Stimulated activated naive CD4-positive, alpha-beta T cell treated with Interleukin-2 at 50 U/mL for 16 hours (primary cell): ENCODE data around the gene ZWILCH.
"Not testable (repeated sequence)": the region's sequence is repeated elsewhere in the genome, so short reads cannot be mapped to it uniquely, and the experiment has no call there.

ENCODE experiments used
- DNase-seq: peaks from one replicate; lab custom pipeline; 2025; lab: John Stamatoyannopoulos, UW

ZWILCH gene

DNA sequence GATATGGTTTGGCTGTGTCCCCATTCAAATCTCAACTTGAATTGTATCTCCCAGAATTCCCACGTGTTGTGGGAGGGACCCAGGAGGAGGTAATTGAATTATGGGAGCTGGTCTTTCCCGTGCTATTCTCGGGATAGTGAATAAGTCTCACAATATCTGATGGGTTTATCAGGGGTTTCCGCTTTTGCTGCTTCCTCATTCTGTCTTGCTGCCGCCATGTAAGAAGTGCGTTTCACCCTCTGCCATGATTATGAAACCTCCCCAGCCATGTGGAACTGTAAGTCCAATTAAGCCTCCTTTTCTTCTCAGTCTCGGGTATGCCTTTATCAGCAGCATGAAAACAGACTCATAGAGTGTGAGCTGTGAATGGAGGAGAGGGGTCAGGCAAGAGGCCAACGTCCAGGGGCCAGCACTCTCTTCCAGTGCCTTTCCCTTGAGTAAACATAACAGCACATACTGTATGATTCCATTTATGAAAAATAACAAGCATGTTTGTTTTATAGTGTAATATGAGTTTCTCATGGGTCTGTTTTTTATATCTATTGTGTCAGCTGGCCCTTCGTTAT lies 76.9 kb downstream of the ZWILCH start:
- DNase-seq = no peak

DNA sequence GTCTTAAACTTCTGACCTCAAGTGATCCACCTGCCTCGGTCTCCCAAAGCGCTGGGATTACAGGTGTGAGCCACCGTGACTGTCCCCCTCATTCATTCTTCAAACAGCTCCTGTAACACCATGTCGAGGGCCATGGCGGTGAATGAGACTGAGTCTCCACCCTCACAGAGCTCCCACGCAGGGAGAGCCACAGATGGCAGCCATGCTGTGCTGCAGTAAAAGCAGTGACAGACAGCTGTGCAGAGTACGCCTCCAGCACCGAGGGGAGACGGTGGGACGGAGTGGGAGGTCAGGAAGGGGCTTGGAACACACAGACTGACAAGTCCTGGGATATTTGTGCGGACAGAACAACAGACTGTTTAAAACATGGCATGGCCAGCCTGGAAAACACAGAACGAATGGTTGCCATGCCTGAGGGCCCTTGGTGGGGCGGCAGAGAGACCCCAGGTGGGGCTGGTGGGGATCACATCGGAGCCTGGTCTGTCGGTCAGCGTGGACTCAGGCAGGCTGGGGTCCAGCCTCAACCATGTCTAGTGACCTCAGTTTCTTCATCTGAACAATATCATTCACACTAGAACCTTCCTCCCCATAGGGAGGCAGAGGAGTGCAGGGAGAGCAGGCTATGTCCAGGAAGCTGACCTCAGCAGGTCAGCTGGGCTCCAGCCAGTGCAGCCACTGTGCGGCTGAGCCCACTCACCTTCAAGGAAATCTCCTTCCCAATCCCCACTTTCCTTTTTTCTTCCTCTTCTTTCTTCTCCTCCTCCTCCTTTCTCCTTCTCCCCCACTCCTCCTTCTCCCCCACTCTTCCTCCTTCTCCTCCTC lies 81.2 kb downstream of the ZWILCH start:
- DNase-seq = no peak

GRCh38 chr15:66587020-66587419 lies 81.9 kb downstream of the ZWILCH start:
- DNase-seq = no peak

DNA sequence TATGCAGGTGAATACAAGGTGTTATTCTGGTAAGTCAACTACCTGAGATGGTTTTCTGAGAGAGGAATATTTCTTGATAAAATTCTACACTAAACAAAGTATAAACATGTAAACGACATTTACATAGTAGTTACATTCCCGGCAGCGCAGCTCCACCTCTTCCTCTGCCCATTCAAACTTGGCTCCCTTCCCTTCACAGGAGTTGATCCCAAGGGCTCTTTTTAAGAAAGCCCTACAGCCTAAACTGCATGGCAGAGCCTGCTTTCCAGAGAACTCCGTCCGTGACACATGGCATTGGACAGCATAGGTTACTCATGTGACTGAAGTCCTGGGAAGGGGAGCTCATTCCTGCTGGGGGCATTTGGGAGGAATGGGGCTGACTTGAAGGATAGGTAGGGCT lies 82.6 kb downstream of the ZWILCH start:
- no peak for DNase-seq

- no peak for DNase-seq
These were observed 83.4 kb downstream of the ZWILCH start for GRCh38 chr15:66588537-66588936.

- no peak for DNase-seq
These were observed 83.8 kb downstream of the ZWILCH start for GRCh38 chr15:66588971-66589370.

- DNase-seq = not testable (repeated sequence)
These were observed 84.3 kb downstream of the ZWILCH start for GRCh38 chr15:66589429-66589828.

DNA sequence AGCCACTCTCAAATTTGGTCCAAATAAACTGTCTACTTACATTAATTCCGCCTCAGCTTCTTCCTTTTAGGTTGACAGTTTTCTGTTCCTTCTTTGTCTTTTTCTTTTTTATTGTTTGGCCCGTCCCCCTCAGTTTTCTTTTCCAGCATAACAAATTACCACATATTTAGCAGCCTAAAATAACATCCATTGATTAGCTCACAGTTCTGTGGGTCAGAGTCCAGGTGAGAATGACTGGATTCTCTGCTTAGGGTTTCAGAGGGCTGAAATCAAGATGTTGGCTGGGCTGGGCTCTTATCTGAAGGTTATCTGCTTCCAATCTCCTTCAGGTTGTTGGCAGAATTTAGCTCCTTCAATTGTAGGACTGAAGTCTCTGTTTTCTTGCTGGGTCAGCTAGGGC lies 85.3 kb downstream of the ZWILCH start:
- no peak for DNase-seq

- no peak for DNase-seq
These were observed 86.3 kb downstream of the ZWILCH start for GRCh38 chr15:66591322-66591862.

DNA sequence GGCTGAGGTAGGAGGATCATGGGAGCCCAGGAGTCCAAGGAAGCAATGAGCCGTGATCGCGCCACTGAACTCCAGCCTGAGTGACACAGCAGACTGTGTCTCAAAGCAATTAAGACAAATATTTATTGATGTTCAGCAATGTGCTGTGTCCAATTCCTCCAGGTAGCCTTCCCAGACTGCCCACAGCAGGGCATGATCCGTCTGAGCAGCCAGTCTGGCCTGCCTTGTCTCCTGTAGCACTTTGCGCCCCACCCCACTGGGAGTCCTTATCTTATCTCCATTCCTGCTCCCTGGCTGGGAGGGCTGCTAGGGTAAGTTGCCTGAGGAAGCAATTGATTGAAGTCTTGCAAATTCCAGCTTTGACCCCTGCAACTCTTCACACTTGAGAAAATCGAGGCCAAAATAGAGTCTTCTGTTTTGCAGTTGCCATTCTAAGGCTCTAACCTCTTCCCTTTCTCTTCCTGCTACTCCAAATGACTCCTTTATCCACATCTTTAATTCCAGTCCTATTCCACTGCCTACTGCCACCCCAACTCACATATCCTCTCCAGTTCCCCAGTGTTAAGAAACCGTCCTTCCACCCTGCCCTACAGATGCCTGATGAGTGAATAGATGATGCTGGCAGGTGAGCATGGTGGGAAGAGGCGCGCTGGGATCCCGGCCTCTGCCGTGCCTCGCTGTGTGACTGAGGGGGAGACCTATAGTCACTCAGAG lies 87.5 kb downstream of the ZWILCH start:
- DNase-seq = no peak

- no peak for DNase-seq
These were observed 88.2 kb downstream of the ZWILCH start for GRCh38 chr15:66593219-66593780.

GRCh38 chr15:66594344-66594743 lies 89.2 kb downstream of the ZWILCH start:
- no peak for DNase-seq

DNA sequence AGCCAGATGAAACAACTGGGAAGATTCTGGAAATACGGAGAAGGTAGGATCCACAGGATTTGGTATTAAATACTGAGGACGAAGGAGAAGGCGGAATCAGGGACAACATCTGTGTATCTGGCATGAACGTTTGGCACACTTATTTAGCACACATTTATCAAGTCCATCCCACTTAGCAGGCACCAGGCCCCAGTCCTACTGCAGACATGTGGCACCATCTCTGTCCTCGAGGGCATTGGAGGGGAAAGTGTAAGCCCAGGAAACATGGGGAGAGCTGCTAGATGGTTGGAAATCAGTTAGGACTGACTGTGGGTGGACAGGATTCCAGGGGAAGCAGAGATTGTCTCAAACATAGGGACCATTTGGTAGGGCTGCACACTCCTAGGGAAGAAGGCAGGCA lies 89.7 kb downstream of the ZWILCH start:
- no peak for DNase-seq

DNA sequence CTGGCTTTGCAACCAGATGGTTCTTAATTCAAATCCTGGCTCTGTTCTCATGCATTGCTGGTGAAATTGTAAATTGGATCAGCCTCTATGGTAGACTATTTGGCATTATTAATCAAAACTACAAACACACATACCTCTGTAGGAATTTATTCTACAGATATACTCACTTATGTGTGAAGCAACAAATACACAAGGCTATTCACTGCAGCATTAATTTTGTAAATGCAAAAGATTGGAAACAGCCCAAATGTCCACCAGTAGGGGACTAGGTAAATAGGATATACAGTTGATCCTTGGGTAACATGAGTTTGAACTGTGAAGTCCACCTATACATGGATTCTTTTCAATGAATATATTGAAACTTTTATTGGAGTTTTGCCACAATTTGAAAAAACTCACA lies 90.2 kb downstream of the ZWILCH start:
- DNase-seq = no peak

DNA sequence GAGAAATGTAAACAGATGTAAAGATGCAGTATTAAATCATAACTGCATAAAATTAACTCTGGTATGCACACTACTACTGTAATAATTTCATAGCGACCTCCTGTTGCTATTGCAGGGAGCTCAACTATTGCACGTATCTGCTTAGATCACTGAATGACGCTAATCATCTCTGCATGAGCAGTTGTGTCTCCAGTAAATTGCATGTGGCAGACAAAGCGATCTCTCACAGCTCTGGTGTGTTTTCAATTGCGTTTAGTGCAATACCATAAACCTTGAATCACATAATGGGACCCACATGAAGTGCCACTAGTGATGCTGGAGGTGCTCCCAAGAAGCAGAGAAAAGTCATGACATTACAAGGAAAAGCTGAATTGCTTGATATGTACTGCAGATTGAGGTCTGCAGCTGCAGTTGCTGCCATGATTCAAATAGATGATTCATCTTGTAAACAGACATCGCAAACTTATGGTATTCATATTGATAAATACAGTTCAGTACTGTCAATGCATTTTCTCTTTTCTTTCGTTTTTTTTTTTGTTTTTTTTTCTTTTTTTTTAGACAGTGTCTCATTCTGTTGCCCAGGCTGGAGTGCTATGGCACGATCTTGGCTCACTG lies 90.9 kb downstream of the ZWILCH start:
- DNase-seq = no peak

DNA sequence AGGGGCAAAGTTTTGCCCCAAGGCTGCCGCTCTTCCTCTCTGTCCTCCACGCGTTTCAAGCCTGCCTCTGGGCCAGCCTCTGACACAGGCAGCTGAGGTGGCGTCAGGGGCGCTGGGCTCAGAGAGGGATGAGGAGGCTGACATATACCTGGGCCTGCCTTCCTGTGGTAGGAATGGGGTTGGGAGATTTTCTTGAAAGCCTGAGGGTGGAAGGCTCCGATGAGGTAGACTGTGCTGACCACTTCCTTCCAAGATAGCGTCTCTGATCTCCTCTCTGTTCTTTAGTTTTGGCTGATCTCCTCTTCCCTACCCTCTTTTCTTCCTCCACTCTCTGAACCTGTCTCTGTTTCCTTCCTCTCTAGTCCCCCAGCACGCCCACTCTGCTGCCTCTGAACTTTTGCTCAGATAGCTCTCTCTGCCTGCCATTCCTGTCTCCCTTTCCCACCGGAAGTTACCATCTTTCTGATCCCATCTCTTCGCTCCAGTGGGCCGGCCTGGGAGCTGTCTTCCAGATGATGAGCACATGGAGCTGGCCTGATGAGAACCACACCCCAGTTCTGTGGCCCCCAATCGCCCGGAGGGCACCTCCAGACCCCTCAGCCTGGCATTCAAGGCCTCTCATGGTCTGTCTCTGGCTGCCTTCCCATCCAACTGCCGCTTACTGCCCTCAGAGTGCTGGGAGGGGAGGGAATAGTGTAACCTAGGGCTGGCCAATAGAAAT lies 93.1 kb downstream of the ZWILCH start:
- DNase-seq = no peak
